Measurements from ENCODE around the gene TBX19.

- TF ChIP-seq POLR2AphosphoS5 (IDR thresholded peaks at IDR 0.05) (no peak), CTCF (IDR thresholded peaks at IDR 0.05) (no peak), POLR2A (IDR thresholded peaks at IDR 0.05) (no peak), EP300 (IDR thresholded peaks at IDR 0.05) (no peak)
Observed at GRCh38 chr1:168324745-168325425, 44.2 kb downstream of the TBX19 start.
